ENCODE measurements around the gene SLC25A43.

GRCh38 chrX:119419898-119420297 lies 20.8 kb downstream of the SLC25A43 start:
- TF ChIP-seq CTCF (conservative IDR thresholded peaks at IDR 0.05) (no peak), EZH2 (IDR thresholded peaks at IDR 0.05; ENCODE audit: low read depth) (no peak)
